Testis (tissue), 3 donors: ENCODE data around the gene NOP9. TPM values are rescaled to one million over a fixed set of nuclear protein-coding genes. Genes with fewer than 3 reads are reported as not detected.

Experiments
- DNase-seq: peaks from one replicate; pipeline ENCODE4 v3.0.0-alpha.2; 2019
- H3K27ac ChIP-seq, 2 donors: fragments of 200-600 bp; sonication (generic); one replicate each; pipeline ENCODE4 v1.5.1; 2019
- H3K27me3 ChIP-seq: fragments of 200-600 bp; sonication (generic); one replicate; pipeline ENCODE4 v1.5.1; 2019
- H3K36me3 ChIP-seq: fragments of 200-600 bp; sonication (generic); one replicate; pipeline ENCODE4 v1.5.1; 2017; ENCODE audit warnings: low read depth; ENCODE audit errors: missing control alignments
- H3K4me1 ChIP-seq: fragments of 200-600 bp; sonication (generic); one replicate; pipeline ENCODE4 v1.5.1; 2019
- H3K4me3 ChIP-seq, 2 donors: fragments of 200-600 bp; sonication (generic); one replicate each; pipeline ENCODE4 v1.5.1; 2017 to 2019
- H3K9me3 ChIP-seq: fragments of 200-600 bp; sonication (generic); one replicate; pipeline ENCODE4 v1.5.1; 2017
- POLR2A ChIP-seq: fragments of 450-650 bp; IDR thresholded peaks from one replicate; pipeline ENCODE4 v1.6.1; 2017; ENCODE audit warnings: antibody characterized with exemption, mild to moderate bottlenecking, moderate library complexity
- WGBS, 2 donors: methylation state at CpG; one replicate each; pipeline ENCODE4 v1.1.5; 2018; 5-methylcytosine and 5-hydroxymethylcytosine counted together
- intact Hi-C: fragments of 100-400 bp; cut with DNase I; formaldehyde crosslinking; loops from one replicate; pipeline ENCODE4 v1.15.1; 2023; ENCODE audit warnings: low total_unique reads
- polyA plus RNA-seq: library from polyadenylated mRNA; stranded (reverse); fragments of 350-450 nt; fragmentation: Illumina TruSeq; extraction: RNeasy Lipid Tissue Mini Kit (QIAGEN cat#74804); gene quantifications from one replicate; pipeline ENCODE4 v1.2.3, GENCODE V29; 2014; ENCODE audit warnings: low read depth, low replicate concordance; ENCODE audit not compliant: insufficient read depth
- total RNA-seq, 2 donors: library from RNA; depleted of rRNA; stranded (reverse); fragments of >200 nt; gene quantifications; one replicate each; pipeline ENCODE4 v1.2.3, GENCODE V29; 2016
- TF ChIP-seq, protein P1 (sequence below), 3 experiments: fragments of 450-650 bp in 2 of 3; fragments of 200-600 bp in 1 of 3; sonication (generic) in 1 of 3; IDR thresholded peaks; one replicate each; pipeline ENCODE4 v1.5.1; 2016 to 2019; ENCODE audit warnings: antibody characterized with exemption in 3 of 3, mild to moderate bottlenecking in 2 of 3, moderate library complexity in 1 of 3

NOP9 gene
- total and polyA plus RNA-seq, 3 donors from 2014 or later, result 20.1 to 27.6 (median 25.0) TPM

DNA sequence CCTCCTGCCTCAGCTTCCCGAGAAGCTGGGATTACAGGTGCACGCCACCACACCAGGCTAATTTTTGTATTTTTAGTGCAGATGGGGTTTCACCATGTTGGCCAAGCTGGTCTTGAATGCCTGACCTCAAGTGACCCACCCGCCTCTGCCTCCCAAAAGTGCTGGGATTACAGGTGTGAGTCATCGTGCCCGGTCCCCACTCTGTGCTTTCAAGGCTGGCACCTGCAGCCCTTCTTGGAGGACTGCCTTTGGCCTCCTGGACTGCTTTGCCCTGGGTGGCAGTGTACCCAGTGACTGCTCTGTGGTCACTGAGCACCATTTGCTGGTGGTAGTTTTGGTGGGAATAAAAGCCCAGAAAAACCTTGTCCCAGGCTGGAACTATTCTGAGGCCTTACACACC, 12.7 kb upstream of the NOP9 start:
- no peak overlapping the region for H3K27ac ChIP-seq
- H3K27me3 ChIP-seq, result no peaks in the 10 kb centered on the region
- no peaks in the 10 kb centered on the region for H3K4me1 ChIP-seq
- intact Hi-C loops, result no loop called here
- no peaks in the 10 kb centered on the region for H3K9me3 ChIP-seq
- WGBS, 2 donors, result 96 to 100% methylated on average over 5 of the region's 5 CpGs
- no peak for DNase-seq
- no peak overlapping the region for H3K4me3 ChIP-seq
- no peak for TF ChIP-seq POLR2A
- TF ChIP-seq, protein P1, sequence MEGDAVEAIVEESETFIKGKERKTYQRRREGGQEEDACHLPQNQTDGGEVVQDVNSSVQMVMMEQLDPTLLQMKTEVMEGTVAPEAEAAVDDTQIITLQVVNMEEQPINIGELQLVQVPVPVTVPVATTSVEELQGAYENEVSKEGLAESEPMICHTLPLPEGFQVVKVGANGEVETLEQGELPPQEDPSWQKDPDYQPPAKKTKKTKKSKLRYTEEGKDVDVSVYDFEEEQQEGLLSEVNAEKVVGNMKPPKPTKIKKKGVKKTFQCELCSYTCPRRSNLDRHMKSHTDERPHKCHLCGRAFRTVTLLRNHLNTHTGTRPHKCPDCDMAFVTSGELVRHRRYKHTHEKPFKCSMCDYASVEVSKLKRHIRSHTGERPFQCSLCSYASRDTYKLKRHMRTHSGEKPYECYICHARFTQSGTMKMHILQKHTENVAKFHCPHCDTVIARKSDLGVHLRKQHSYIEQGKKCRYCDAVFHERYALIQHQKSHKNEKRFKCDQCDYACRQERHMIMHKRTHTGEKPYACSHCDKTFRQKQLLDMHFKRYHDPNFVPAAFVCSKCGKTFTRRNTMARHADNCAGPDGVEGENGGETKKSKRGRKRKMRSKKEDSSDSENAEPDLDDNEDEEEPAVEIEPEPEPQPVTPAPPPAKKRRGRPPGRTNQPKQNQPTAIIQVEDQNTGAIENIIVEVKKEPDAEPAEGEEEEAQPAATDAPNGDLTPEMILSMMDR (IDR thresholded peaks at IDR 0.05), result no peak
- H3K36me3 ChIP-seq, result no peaks in the 10 kb centered on the region

DNA sequence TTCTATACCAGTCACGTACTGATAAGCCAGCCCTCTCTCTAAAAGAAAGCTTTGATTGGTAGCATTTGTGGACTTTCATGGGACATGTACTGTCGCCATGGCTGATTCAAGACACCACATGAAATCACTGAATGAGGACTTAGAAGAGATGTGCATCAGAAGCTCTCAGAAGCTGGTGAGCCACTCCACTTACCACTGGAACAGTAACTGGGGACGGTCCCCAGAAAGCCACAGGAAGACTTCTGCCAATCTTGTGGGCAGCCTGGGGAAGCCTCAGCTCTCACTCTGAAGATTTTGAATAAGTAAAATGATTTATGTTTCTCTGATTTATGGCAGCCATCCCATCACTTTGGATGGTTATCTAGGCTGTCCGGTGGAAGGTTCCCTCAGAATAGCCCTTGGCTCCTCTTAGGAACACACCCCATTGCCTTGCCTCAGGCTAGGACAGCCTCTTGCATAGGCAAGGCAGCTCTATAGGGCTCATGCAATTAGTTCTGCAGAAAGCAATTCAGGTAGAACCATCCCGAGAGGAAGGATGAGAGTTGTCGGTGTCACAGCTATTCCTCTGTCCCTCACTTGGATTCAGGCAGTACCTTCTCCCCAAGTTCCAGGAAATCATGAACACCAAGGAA, 9.9 kb upstream of the NOP9 start:
- no peaks in the 10 kb centered on the region for H3K4me1 ChIP-seq
- DNase-seq, result no peak
- no peak overlapping the region for H3K27ac ChIP-seq
- no peaks in the 10 kb centered on the region for H3K9me3 ChIP-seq
- no peaks in the 10 kb centered on the region for H3K27me3 ChIP-seq
- H3K36me3 ChIP-seq, result no peaks in the 10 kb centered on the region
- TF ChIP-seq POLR2A, result no peak
- TF ChIP-seq, protein P1 (IDR thresholded peaks at IDR 0.05), result no peak
- H3K4me3 ChIP-seq, result no peak overlapping the region
- intact Hi-C loops, result no loop called here
- WGBS, 2 donors, result 79 to 85% methylated on average over 6 of the region's 6 CpGs

DNA sequence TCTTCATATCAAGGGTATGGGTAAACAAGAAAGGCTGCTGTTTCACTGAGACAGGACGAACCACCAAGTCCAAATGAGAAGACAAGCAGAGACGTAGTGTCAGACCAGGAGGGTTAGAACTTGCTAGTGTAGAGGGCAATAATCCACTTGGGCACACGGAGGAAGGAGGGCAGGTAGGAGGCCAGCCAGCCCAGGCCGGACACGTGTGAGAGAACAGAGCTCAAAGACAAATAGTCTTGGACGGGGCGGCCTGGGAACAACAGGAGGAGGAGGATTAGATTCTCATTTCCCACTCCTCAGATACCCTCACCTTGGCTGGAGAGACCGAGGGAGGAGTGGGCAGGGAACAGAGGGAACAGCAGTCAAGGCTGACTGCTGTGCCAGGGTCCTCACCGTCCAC, 8.9 kb upstream of the NOP9 start:
- H3K27ac ChIP-seq, result no peak overlapping the region
- H3K36me3 ChIP-seq, result no peaks in the 10 kb centered on the region
- intact Hi-C loops, result no loop called here
- 81 to 90% methylated on average over 8 to 9 of the region's 9 CpGs for WGBS, 2 donors
- no peaks in the 10 kb centered on the region for H3K4me1 ChIP-seq
- TF ChIP-seq, protein P1 (IDR thresholded peaks at IDR 0.05), result no peak
- TF ChIP-seq POLR2A, result no peak
- no peak for DNase-seq
- no peaks in the 10 kb centered on the region for H3K27me3 ChIP-seq
- H3K4me3 ChIP-seq, result no peak overlapping the region
- H3K9me3 ChIP-seq, result no peaks in the 10 kb centered on the region

DNA sequence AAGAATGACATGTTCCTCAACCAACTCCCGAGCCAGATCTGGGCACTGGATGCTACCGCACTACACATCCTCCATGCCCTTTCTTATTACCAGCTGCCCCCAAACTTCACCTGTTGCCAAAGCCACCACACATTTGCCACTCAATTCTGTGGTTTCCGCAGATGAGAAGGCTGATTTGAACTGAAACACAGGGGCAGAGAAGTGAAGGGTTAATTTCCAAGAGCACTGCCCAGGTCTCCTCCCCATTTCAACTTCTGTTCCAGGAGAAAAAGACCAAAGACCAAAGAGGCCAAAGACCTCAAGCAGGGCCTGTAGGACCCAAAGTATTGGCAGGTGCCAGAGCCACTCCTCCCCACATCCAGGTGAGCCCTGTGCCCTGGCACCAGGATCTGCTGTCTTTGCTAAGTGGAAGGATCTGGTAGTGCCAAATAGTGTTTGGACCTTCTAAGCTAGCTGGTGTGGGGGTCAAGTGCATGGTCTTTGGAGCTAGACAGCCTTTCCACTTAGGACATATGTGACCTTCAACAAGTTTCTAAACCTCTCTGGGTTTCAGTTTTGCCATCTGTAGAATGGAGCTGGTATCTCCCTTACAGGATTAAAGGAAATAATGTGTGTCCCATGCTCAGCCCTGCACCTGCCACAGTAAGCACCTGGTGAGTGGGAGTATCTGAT, 8.1 kb upstream of the NOP9 start:
- Histone ChIP-seq H3K4me3 (no peak overlapping the region), H3K4me1 (no peaks in the 10 kb centered on the region), H3K36me3 (no peaks in the 10 kb centered on the region), H3K27ac (no peak overlapping the region), H3K27me3 (no peaks in the 10 kb centered on the region), H3K9me3 (no peaks in the 10 kb centered on the region)
- WGBS, 2 donors, result 81 to 91% methylated on average over 3 of the region's 3 CpGs
- TF ChIP-seq, protein P1 (IDR thresholded peaks at IDR 0.05), result no peak
- no peak for TF ChIP-seq POLR2A
- intact Hi-C loops, result no loop called here
- DNase-seq, result no peak
